Spleen (tissue), 11 donors: Measurements from ENCODE around the gene CAPSL. TPM values are rescaled to one million over a fixed set of nuclear protein-coding genes. Genes with fewer than 3 reads are reported as not detected.

Experiments used
- DNase-seq: peaks from one replicate; pipeline ENCODE4 v3.0.0-alpha.2; 2020
- H3K27ac ChIP-seq, 8 donors: fragments of 200-600 bp; sonication (generic) in 7 of 8; 1 replicate in 4 of 8; 2 replicates in 4 of 8; pipeline versions ENCODE4 v1.5.0 to v1.8.0; 2016 to 2021; ENCODE audit warnings: inconsistent platforms in 4 of 8, mild to moderate bottlenecking in 4 of 8, moderate library complexity in 1 of 8
- H3K27me3 ChIP-seq, 7 donors: fragments of 200-600 bp; sonication (generic) in 6 of 7; replicated peaks in 1 of 7; 1 replicate in 4 of 7; 2 replicates in 3 of 7; pipeline versions ENCODE4 v1.5.0 to v1.8.0; 2016 to 2021; ENCODE audit warnings: inconsistent platforms in 3 of 7, mild to moderate bottlenecking in 1 of 7
- H3K36me3 ChIP-seq, 6 donors: fragments of 200-600 bp; sonication (generic) in 5 of 6; 1 replicate in 4 of 6; 2 replicates in 2 of 6; pipeline versions ENCODE4 v1.5.0 to v1.8.0; 2016 to 2021; ENCODE audit warnings: inconsistent platforms in 2 of 6
- H3K4me1 ChIP-seq, 6 donors: fragments of 200-600 bp; sonication (generic) in 5 of 6; 1 replicate in 3 of 6; 2 replicates in 3 of 6; pipeline versions ENCODE4 v1.5.0 to v1.8.0; 2016 to 2021; ENCODE audit warnings: inconsistent platforms in 3 of 6
- H3K4me3 ChIP-seq, 8 donors: fragments of 200-600 bp; sonication (generic) in 7 of 8; 1 replicate in 4 of 8; 2 replicates in 4 of 8; pipeline versions ENCODE4 v1.5.0 to v1.8.0; 2016 to 2021; ENCODE audit warnings: inconsistent platforms in 4 of 8, mild to moderate bottlenecking in 4 of 8, moderate library complexity in 2 of 8
- H3K9me3 ChIP-seq, 8 donors: fragments of 200-600 bp; sonication (generic) in 7 of 8; 1 replicate in 4 of 8; 2 replicates in 4 of 8; pipeline versions ENCODE4 v1.5.0 to v1.8.0; 2016 to 2021; ENCODE audit warnings: inconsistent platforms in 4 of 8
- POLR2A ChIP-seq, 3 donors: fragments of 450-650 bp; IDR thresholded peaks; one replicate each; pipeline ENCODE4 v1.5.1; 2017; ENCODE audit warnings: antibody characterized with exemption in 3 of 3, mild to moderate bottlenecking in 1 of 3
- POLR2AphosphoS5 ChIP-seq, 3 donors: sonication (generic); formaldehyde crosslinking; IDR thresholded peaks; one replicate each; pipeline ENCODE4 v1.5.1; 2017; ENCODE audit warnings: antibody characterized with exemption in 3 of 3
- WGBS, 5 donors: extraction: QIAGEN DNeasy Blood & Tissue Kit in 3 of 5; methylation state at CpG; one replicate each; pipeline versions ENCODE4 v1.1.5 to v1.1.7; 2013 to 2018; 5-methylcytosine and 5-hydroxymethylcytosine counted together
- intact Hi-C: fragments of 100-400 bp; cut with DNase I; formaldehyde crosslinking; loops from one replicate; pipeline ENCODE4 v1.15.0; 2023; ENCODE audit warnings: low total_unique reads
- polyA plus RNA-seq, 3 donors: library from polyadenylated mRNA; stranded (reverse); fragments of 200-250 nt; gene quantifications; one replicate each; pipeline ENCODE4 v1.2.1, GENCODE V29; 2013
- total RNA-seq, 7 donors: library from RNA; depleted of rRNA in 3 of 7; stranded (reverse); fragments of >200 nt in 3 of 7; fragmentation: NEBNext Ultra II Directional in 4 of 7; extraction: Animal tissue kit (Norgen Biotek cat#: 25700) in 4 of 7; gene quantifications; one replicate each; pipeline versions ENCODE4 v1.1.0 to v1.2.1, GENCODE V29; 2016 to 2021
- TF ChIP-seq, protein P1 (sequence below), 11 experiments: fragments of 200-600 bp in 7 of 11; fragments of 450-650 bp in 4 of 11; sonication (generic) in 4 of 11; IDR thresholded peaks in 8 of 11; conservative IDR thresholded peaks in 3 of 11; 1 replicate in 7 of 11; 2 replicates in 4 of 11; pipeline versions ENCODE4 v1.4.0 to v1.8.0; 2016 to 2021; ENCODE audit warnings: antibody characterized with exemption in 11 of 11, inconsistent platforms in 4 of 11, mild to moderate bottlenecking in 1 of 11
- donor health status: healthy with polysubstance abuse.
- donor health status: DM: no; HTN: no; CAD: no; lungs with moderate emphysema.
- donor health status: DM: no; HTN: no; CAD: no.
- donor health status: Bipolar disorder and iron deficiency.
- donor health status: healthy.
- donor health status: DM: no; HTN: no; CAD: no.
- donor health status: DM: yes; HTN: yes; CAD: no.

Gene CAPSL
- total and polyA plus RNA-seq, 10 donors, result not detected

DNA sequence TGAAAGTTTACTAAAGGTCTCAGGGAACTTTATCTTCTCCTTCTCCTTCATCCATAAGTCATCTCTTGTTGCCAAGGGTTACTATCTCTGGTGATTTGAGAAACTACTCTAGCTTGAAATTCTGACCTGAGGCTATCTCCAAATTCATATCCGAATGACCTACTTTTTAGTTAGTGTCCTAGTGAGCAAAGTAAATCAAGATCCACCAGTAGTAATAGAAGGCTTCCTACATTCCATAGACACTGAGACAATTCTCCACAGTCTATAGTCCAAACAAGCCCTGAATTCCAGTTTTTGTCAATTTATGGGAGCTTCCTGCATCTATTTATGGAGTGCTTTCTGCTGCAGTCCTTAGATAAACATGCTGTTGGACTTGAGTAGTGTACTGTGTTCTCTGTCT, 76.7 kb downstream of the CAPSL start:
- TF ChIP-seq, protein P1, sequence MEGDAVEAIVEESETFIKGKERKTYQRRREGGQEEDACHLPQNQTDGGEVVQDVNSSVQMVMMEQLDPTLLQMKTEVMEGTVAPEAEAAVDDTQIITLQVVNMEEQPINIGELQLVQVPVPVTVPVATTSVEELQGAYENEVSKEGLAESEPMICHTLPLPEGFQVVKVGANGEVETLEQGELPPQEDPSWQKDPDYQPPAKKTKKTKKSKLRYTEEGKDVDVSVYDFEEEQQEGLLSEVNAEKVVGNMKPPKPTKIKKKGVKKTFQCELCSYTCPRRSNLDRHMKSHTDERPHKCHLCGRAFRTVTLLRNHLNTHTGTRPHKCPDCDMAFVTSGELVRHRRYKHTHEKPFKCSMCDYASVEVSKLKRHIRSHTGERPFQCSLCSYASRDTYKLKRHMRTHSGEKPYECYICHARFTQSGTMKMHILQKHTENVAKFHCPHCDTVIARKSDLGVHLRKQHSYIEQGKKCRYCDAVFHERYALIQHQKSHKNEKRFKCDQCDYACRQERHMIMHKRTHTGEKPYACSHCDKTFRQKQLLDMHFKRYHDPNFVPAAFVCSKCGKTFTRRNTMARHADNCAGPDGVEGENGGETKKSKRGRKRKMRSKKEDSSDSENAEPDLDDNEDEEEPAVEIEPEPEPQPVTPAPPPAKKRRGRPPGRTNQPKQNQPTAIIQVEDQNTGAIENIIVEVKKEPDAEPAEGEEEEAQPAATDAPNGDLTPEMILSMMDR (IDR thresholded peaks at IDR 0.05 in 8 of 11, conservative IDR thresholded peaks at IDR 0.05 in 3 of 11), result no peak
- TF ChIP-seq POLR2A (IDR thresholded peaks at IDR 0.05) (no peak), POLR2AphosphoS5 (IDR thresholded peaks at IDR 0.05) (no peak)
- peaks cover 0 to 7% (median under 1%) of the 10 kb centered on the region in 6 donors for H3K4me1 ChIP-seq
- H3K27me3 ChIP-seq, result no peaks in the 10 kb centered on the region
- H3K4me3 ChIP-seq, result peak overlapping the region in 4 of 8 donors; percentile 33 to 66 (median 40)
- H3K9me3 ChIP-seq, result peaks cover 0 to 4% (median 0%) of the 10 kb centered on the region in 8 donors
- WGBS, 5 donors, result 89 to 100% (median 91%) methylated on average over 1 of the region's 1 CpG
- peak overlapping the region in 3 of 8 donors; percentile 23 to 90 (median 81) for H3K27ac ChIP-seq
- peaks cover 0 to 24% (median 0%) of the 10 kb centered on the region in 6 donors for H3K36me3 ChIP-seq
- DNase-seq, result no peak
- intact Hi-C loops, result no loop called here

DNA sequence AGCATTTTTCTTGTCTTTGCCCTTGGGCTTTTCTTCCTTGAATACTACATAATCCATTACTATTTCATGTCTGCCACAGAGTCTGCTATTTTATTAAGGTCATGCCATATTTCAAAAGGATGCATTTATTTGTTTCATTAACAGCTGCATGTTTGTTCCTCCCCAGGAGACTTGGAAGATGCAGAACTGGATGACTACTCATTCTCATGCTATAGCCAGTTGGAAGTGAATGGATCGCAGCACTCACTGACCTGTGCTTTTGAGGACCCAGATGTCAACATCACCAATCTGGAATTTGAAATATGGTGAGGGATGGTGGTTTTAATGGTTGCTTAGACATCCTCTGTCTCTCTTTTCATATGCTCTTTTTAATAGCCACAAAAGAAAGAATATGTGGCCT, 77.7 kb downstream of the CAPSL start:
- intact Hi-C loops, result no loop called here
- Histone ChIP-seq H3K9me3 (peaks cover 0 to 4% (median 0%) of the 10 kb centered on the region in 8 donors), H3K4me3 (peak overlapping the region in 5 of 8 donors; percentile 10 to 66 (median 38)), H3K36me3 (peaks cover 0 to 24% (median 0%) of the 10 kb centered on the region in 6 donors), H3K4me1 (peaks cover 0 to 16% (median 5%) of the 10 kb centered on the region in 6 donors), H3K27me3 (no peaks in the 10 kb centered on the region), H3K27ac (peak overlapping the region in 4 of 8 donors; percentile 22 to 90 (median 78))
- TF ChIP-seq, protein P1 (IDR thresholded peaks at IDR 0.05 in 8 of 11, conservative IDR thresholded peaks at IDR 0.05 in 3 of 11), result no peak
- no peak for TF ChIP-seq POLR2A (IDR thresholded peaks at IDR 0.05)
- TF ChIP-seq POLR2AphosphoS5 (IDR thresholded peaks at IDR 0.05), result no peak
- WGBS, 5 donors, result 77 to 96% (median 94%) methylated on average over 1 of the region's 1 CpG
- no peak for DNase-seq

DNA sequence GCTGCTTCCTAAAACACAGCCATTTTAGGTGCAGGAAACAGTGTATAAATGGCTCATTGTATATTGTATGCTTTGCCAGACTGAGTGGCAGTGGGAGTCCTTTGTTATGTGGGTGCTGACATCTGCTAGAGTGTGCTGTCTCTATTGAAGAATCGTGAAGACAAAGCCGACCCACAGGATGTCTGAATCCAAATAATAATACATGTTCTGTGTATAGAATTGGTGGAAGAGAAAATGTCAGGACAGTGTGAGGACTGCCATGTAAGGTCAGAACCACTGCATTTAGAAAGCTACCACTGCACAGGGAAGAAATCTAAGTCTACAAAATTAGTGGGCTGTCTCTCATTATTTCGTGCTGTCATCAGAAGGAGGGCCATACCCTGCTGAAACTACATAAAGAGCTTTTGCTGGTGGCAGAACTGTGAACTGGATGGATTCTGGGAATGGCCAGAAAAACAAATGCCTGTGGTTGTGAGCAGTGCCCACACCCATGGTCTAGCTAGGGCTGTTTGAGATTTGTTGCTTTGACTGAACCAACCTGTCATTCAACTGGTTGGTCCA, 79.2 kb downstream of the CAPSL start:
- WGBS, 5 donors, result 46 to 69% (median 59%) methylated on average over 3 of the region's 3 CpGs
- peaks cover 0 to 17% (median 5%) of the 10 kb centered on the region in 6 donors for H3K4me1 ChIP-seq
- peaks cover 0 to 16% (median 0%) of the 10 kb centered on the region in 6 donors for H3K36me3 ChIP-seq
- H3K4me3 ChIP-seq, result peak overlapping the region in 7 of 8 donors; percentile 7 to 66 (median 33)
- no peaks in the 10 kb centered on the region for H3K27me3 ChIP-seq
- intact Hi-C loops, result no loop called here
- DNase-seq, result no peak
- peak overlapping the region in 7 of 8 donors; percentile 30 to 90 (median 67) for H3K27ac ChIP-seq
- no peaks in the 10 kb centered on the region for H3K9me3 ChIP-seq
- TF ChIP-seq POLR2AphosphoS5 (IDR thresholded peaks at IDR 0.05), result no peak
- TF ChIP-seq POLR2A (IDR thresholded peaks at IDR 0.05), result no peak
- TF ChIP-seq, protein P1 (IDR thresholded peaks at IDR 0.05 in 8 of 11, conservative IDR thresholded peaks at IDR 0.05 in 3 of 11), result no peak

DNA sequence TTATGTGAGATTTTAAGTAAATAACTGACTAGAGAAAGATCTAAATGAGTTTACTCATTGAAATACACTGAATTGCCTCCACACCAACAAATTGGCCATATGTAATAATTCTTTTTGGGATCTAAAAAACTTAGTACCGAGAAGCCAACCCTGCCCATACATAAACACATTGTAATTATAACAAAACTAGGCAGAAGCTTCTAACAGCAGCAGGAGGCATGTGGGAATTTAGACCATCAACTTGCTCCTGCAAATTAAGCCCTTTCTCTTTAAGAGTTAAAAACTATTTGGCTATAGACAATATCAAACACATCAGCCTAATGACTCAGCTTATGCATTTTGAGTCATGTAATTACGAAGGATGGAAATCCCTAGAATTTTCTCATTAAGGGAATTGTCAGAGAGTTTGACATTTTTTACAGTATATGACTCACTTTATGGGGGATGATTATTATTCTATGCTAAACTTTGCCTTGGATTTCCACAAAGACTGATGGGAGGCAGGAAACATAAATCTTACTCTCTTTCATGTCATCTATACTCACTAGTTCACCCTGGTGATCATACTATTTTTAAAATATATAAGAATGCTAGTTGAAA, 80.7 kb downstream of the CAPSL start:
- 46 to 75% (median 59%) methylated on average over 2 of the region's 2 CpGs for WGBS, 5 donors
- no peak for DNase-seq
- H3K4me3 ChIP-seq, result peak overlapping the region; percentile 7 to 66 (median 30)
- TF ChIP-seq POLR2AphosphoS5 (IDR thresholded peaks at IDR 0.05) (no peak), POLR2A (IDR thresholded peaks at IDR 0.05) (no peak)
- TF ChIP-seq, protein P1 (IDR thresholded peaks at IDR 0.05 in 8 of 11, conservative IDR thresholded peaks at IDR 0.05 in 3 of 11), result no peak
- H3K27me3 ChIP-seq, result no peaks in the 10 kb centered on the region
- H3K36me3 ChIP-seq, result peaks cover 0 to 10% (median 0%) of the 10 kb centered on the region in 6 donors
- intact Hi-C loops, result no loop called here
- peaks cover 0 to 31% (median 11%) of the 10 kb centered on the region in 6 donors for H3K4me1 ChIP-seq
- H3K27ac ChIP-seq, result peak overlapping the region; percentile 10 to 90 (median 65)
- no peaks in the 10 kb centered on the region for H3K9me3 ChIP-seq
